DMS 273 (cell line): ENCODE data around the gene PLK5.
"Not testable (repeated sequence)": the region's sequence is repeated elsewhere in the genome, so short reads cannot be mapped to it uniquely, and the experiment has no call there.

ENCODE experiments used
- DNase-seq: peaks from one replicate; lab custom pipeline; 2025; ENCODE audit not compliant: unreplicated experiment; lab: John Stamatoyannopoulos, UW

PLK5 gene

GRCh38 chr19:1523412-1524286 is at the start of gene PLK5:
PLK5 (plus strand) TSS chr19:1524077; CDS start chr19:1526997, 2,920 bp downstream.
- DNase-seq: no peak

GRCh38 chr19:1474765-1475351 is 49.0 kb upstream of the PLK5 start:
- no peak for DNase-seq

GRCh38 chr19:1475751-1476437 is 48.0 kb upstream of the PLK5 start:
- DNase-seq: no peak

GRCh38 chr19:1477056-1477455 is 46.8 kb upstream of the PLK5 start:
- not testable (repeated sequence) for DNase-seq

GRCh38 chr19:1478934-1479707 is 44.8 kb upstream of the PLK5 start, which contains the start of gene C19orf25:
C19orf25 (minus strand) TSS chr19:1479215; CDS start chr19:1478903, 312 bp downstream.
- DNase-seq: peak; percentile 98

GRCh38 chr19:1481224-1481892 is 42.5 kb upstream of the PLK5 start:
- no peak for DNase-seq

- DNase-seq: no peak
Measured at GRCh38 chr19:1481893-1482360, 42.0 kb upstream of the PLK5 start.

GRCh38 chr19:1482361-1483130 is 41.3 kb upstream of the PLK5 start:
- DNase-seq: no peak

GRCh38 chr19:1483131-1483978 is 40.5 kb upstream of the PLK5 start:
- DNase-seq: no peak

GRCh38 chr19:1483979-1484428 is 39.9 kb upstream of the PLK5 start:
- no peak for DNase-seq

- no peak for DNase-seq
Measured at GRCh38 chr19:1486720-1487575, 36.9 kb upstream of the PLK5 start.

GRCh38 chr19:1487576-1488281 is 36.1 kb upstream of the PLK5 start:
- no peak for DNase-seq

- DNase-seq: no peak
Measured at GRCh38 chr19:1488282-1488601, 35.6 kb upstream of the PLK5 start.

GRCh38 chr19:1489463-1490310 is 34.2 kb upstream of the PLK5 start:
- no peak for DNase-seq

- peak; percentile 99 for DNase-seq
Measured at GRCh38 chr19:1490311-1491113, 33.4 kb upstream of the PLK5 start, which contains the start of gene PCSK4. PCSK4 (minus strand) TSS chr19:1490350; CDS start chr19:1490346, 4 bp downstream.
